Effector CD8-positive, alpha-beta T cell (primary cell): ENCODE data around the gene LRRC56.
"Not testable (repeated sequence)": the region's sequence is repeated elsewhere in the genome, so short reads cannot be mapped to it uniquely, and the experiment has no call there.

Experiments used
- DNase-seq: peaks from one replicate; lab custom pipeline; 2025; lab: John Stamatoyannopoulos, UW

LRRC56 gene

DNA sequence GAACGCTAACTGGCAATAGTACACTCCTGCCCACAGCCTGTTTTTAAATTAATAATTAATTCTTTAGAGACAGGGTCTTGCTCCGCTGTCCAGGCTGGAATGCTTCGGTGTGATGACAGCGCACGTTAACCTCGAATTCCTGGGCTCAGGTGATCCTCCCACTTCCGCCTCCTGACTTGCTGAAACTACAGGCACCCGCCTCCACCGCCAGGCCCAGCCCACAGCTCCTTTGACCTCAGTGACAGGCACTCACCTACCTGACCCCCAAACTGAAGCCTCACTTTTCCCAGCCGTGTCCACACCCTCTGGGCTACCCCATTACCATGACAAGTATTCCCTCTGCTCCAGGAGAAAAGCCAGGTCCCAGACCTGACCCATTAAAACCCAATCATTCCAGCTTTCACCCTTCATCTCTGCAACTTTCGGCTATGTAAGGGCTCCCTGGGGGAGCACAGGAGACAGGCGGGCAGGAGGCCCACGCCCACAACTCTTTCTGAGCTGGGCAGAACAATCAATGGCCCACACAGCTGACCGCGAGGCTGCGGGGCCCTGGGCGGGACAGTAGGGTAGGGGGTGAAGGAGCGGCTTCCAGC is 22.5 kb downstream of the LRRC56 start:
- DNase-seq: no peak

DNA sequence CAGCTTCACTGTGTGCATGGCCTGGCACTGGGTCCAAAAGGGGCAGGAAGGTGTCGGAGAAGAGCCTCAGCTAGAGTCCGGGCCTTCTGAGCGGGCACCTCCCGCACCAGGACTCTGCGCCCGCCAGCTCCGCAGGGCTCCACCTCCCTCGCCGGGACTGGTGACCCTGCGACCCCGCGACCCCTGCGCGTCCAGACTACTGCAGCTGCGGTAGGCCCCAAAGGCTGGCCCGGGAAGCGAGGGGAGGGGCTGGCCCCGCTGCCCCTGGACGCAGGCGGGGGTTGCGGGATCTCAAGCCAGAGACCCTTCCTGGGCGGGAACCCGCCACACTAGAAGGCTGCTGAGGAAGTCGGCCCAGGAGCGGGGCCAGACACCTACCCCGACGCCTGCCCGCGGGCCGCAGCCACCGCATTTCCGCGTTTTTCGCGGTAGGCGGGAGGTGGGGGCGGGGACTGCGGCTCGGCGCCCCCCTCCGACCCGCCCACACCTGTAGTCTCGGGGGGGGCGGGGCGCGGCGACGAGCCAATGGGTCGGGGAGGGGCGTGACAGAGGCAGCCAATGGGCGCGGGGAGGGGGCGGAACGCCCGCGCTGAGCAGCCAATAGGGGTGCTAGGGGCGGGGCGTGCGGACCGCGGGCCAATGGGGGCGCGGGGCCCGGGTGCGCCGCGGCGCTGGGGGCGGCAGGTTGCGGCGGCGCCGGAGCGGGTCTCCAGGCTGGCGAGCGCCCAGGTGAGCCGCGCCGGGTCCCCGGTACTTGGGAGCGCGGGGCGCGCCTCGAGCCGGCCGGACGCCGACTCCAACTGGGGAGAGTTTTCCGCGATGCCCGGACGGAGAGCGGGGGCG is 23.2 kb downstream of the LRRC56 start, which contains the start of the genes LMNTD2 and RASSF7:
TSS of gene LMNTD2 (minus strand) at position 434 of the 843 bp plus-strand sequence. CDS start at position 412, 22 bp downstream.
TSS of gene RASSF7 (plus strand) at position 666 of the 843 bp plus-strand sequence. CDS start 799 bp downstream, outside the sequence.
- peak; percentile 94 for DNase-seq

DNA sequence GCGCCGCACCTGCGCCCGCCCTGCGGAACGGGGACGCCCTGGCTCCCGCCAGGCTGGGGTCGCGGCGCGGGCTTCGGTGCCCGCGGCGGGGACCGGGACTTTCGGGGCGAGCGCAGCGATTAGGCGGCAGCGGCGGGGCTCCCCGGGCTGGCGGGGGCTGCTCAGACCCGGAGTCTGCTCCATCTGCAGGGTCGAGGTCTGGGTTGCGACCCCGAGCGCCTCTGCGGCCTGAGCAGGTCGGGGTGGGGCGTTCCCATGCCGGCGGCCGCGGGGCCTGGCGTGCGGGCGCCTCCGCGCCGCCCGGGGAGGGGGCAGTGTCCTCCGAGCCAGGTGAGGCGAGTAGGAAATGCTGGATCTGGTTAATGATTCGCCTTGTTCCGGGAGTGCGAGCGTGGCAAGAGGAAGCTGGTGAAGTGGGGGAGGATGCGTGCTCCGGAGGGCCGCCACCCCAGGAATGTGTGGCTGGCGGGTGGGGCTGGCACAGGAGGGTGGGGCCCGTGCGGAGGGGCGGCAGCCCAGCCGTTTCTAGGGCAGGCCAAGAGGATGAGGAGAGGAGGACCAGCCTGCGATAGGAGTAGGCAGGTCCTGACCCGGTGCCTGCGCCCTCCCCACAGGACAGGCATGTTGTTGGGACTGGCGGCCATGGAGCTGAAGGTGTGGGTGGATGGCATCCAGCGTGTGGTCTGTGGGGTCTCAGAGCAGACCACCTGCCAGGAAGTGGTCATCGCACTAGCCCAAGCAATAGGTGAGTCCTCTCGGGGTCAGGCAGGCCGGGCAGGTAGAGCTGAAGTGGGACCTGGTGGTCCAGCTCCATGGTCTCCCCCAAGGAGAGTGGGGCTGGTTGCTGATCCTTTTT is 24.0 kb downstream of the LRRC56 start:
- DNase-seq: no peak

DNA sequence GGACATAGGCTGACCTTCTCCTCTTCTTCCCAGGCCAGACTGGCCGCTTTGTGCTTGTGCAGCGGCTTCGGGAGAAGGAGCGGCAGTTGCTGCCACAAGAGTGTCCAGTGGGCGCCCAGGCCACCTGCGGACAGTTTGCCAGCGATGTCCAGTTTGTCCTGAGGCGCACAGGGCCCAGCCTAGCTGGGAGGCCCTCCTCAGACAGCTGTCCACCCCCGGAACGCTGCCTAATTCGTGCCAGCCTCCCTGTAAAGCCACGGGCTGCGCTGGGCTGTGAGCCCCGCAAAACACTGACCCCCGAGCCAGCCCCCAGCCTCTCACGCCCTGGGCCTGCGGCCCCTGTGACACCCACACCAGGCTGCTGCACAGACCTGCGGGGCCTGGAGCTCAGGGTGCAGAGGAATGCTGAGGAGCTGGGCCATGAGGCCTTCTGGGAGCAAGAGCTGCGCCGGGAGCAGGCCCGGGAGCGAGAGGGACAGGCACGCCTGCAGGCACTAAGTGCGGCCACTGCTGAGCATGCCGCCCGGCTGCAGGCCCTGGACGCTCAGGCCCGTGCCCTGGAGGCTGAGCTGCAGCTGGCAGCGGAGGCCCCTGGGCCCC is 24.8 kb downstream of the LRRC56 start:
- no peak for DNase-seq

DNA sequence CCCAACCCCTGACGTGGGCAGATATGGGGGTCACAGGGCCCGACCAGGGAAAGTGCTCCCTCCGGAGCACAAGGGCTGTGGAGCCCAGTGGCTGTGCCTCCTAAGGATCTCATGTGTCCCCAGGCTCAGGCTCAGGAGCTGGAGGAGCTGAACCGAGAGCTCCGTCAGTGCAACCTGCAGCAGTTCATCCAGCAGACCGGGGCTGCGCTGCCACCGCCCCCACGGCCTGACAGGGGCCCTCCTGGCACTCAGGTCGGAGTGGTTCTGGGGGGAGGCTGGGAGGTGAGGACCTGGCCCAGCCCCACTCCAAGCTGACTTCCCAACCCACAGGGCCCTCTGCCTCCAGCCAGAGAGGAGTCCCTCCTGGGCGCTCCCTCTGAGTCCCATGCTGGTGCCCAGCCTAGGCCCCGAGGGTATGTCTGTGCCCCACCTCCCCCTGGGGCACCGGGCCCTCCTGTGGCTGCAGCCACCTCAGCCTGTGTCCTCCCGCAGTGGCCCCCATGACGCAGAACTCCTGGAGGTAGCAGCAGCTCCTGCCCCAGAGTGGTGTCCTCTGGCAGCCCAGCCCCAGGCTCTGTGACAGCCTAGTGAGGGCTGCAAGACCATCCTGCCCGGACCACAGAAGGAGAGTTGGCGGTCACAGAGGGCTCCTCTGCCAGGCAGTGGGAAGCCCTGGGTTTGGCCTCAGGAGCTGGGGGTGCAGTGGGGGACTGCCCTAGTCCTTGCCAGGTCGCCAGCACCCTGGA is 25.9 kb downstream of the LRRC56 start:
- DNase-seq: no peak

DNA sequence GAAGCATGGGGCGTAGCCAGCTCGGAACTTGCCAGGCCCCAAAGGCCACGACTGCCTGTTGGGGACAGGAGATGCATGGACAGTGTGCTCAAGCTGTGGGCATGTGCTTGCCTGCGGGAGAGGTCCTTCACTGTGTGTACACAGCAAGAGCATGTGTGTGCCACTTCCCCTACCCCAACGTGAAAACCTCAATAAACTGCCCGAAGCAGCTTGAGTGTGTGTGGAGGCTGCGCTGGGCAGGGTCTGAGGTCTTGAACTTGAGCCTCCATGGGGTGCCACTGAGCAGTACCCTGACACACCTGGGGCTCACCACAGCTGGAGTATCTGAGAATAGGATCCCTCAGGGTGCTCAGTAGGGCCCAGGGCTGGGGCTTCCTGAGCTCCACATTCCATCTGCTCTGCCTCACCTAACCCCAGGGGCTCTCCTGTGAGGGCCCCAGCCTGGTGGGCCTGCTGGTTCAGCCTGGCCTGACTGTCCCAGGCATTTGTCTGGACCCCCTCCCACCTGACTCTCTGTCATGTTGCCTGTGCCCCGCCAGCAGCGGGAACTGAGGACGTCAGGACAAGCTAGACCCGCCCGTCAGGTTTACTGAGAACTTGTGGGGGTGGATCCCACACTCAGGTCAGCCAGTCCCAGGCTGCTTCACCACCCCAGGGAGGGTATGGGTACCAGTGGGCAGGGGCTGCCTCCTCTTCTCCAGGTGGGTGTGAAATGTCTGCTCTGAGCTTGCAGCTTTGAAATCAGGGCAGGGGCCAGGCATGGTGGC is 26.7 kb downstream of the LRRC56 start:
- no peak for DNase-seq

DNA sequence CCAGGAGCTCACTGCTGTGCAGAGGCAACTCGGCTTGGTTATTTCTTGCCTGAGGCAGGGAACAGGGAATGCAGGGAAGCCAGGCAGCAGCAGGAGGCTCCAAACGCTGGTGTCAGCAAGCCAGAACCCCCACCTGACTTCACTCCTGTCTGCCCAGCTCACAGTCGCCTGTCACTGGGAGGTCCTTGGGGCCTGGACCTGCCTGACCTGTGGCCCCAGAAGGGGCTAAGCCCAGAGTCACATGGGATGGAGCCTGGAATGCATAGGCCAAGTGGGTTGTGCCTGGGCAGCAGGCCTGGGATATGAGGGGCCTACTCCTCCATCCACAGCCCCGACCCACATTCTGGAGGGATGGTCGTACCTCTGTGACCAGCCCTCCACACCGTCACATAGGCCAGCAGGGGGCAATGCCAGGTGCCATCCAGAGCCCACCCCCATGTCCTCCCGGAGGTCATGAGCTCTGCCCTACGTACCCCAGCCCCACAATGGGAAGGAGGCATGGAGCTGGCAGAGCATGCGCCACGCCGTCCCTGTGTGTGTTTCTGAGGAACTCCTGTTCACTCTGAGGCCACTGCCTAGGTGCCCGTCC is 28.7 kb downstream of the LRRC56 start:
- no peak for DNase-seq

DNA sequence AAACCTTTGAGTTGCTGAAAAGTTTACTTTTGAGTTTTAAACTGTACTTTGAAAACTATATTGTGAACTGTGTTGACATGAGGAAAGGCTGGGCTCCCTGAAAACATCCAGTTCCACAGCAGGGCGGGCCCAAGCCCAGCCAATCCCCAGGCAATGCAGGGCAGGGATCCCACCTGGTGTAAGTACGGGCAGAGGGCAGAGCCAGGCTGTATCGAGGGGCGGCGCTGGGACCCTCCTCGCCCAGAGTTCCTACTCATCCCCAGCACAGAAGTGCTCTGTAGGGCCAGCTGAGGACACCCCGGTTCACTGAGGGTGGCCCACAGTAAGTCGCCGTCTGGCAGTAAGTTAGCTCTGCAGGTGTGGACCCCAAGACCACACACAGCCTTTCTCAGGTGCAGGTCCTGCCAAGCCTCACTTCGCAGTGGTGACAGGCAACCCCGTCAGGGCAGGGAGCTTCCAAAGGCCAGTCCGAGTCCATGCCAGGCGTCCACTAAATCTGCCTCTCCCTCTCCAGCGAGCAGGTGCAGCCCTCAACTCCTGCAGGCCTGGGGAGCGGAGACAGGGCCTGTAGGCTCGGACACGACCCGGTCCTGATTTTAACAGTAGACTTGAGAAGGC is 29.8 kb downstream of the LRRC56 start:
- DNase-seq: no peak

DNA sequence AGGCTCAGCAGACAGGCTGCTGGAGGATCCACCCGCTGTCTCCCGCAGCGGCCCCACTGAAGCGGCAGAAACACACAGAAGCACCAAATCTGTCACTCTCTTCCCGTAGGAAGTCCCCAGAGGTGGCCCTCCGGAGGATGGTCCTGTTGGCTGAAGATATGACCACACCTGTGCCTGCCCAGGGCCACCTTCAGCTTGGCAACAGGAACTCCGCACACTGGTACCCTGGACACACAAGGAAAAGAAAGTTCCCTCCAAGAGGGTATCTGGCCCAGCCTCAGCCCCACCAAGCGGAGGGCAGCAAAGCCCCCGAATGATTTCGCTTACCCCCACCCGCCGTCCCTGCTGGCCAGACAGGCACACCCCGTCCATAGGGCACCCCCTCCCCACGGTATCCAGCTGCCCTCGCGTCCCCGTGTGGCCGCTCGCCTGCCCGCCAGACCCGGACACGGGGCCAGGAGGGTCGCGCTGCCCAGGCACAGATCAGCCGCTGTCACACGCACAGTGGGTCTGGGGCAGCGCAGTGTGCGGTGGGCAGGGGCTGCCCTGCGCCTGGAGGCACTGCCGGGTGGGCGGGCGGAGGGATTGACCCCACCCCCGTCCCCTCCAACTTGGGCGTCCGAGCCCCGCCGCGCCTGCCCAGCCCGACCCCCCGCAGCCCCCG is 30.4 kb downstream of the LRRC56 start:
- peak; percentile 26 for DNase-seq

DNA sequence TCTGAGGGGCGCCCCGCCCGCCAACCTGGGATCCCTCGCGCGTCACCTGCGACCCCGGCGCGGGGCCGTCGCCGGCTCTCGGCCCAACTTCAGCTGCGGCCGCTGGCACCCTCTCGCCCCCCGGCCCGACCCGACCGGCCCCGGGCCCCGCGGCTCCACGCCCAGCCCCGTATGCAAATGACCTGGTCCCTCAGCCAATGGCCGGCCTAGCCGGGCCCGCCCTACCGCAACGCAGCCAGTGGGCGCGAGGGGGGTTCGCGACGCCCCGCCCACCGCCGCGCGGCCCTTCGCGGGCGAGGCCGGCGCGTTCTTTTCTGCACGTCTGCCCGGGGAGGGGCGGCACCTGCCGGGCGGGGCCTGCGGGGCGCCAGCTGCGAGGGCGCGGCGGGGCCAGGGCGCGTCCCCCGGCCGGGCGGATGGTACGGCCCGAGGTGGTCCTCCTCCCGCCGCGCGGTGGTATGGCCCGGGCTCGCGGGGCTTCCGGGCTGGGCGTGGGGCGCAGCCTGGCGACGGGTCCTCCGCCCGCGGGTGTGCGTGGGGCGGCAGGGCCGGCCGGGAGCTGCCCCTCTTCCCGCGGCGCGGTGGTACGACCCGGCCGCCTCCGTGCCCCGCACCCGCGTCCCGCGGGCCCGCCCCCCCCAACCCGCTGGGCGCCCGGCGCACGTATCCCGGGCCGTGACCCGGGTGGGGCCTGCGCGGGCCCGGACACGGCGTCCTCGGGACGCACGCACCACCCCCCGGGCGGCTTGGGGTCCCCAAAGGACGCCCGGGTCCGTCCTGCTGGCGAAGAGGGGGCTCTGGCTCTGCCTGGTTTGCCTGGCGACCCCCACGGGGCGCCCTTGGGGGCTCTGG is 31.2 kb downstream of the LRRC56 start:
- DNase-seq: peak; percentile 88

DNA sequence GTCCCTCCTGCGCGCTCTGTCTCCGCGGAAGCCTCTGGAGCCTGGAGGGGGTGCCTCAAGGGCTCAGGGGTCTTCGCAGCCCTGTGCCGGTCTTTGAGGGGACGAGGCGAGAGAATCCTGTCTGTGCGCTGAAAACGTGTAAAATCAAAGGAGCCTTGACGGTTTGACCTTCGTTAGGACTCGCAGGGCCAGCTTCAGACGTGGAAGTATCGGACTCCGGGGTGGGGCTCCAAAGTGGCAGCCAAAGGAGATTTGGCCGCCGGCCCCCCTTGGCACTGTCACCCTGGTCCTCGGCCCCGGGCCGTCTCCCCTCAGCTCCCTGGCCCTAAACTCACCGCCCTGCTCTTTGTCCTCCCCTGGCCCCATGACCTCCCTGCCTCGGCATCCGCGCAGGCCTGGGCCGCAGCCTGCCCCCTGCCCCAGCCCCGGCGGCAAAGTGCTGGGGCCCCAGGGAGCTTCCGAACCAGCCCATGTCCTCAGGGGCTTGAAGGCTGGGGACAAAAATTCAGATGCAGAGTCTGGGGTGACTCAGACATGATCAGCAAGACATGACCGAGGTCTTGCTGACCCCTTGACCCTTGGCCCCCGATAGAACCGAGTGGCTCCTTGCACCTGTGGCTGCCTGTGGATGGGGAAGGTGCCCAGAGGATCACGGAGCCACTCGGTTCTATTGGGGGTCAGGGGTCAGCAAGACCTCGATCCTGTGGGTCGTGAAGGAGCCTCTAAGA is 32.0 kb downstream of the LRRC56 start:
- DNase-seq: no peak

DNA sequence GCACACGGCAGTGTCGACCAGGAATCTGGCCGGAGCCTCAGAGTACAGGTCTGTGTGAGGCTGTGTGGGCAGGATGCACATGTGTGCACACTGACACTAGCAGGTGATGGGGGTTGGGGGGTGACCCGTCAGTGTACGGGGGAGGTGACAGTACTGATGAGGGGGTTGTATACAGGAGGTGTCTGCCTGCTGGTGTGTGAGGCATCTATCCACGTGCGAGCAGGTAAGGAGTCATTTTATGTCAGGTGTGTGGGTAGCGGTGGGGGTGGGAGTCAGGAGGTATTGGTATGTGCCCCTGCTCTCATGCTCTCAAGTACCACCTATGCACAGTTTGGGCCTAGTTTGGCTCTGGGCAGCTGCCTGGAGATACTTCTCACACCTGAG is 34.5 kb downstream of the LRRC56 start:
- DNase-seq: no peak

DNA sequence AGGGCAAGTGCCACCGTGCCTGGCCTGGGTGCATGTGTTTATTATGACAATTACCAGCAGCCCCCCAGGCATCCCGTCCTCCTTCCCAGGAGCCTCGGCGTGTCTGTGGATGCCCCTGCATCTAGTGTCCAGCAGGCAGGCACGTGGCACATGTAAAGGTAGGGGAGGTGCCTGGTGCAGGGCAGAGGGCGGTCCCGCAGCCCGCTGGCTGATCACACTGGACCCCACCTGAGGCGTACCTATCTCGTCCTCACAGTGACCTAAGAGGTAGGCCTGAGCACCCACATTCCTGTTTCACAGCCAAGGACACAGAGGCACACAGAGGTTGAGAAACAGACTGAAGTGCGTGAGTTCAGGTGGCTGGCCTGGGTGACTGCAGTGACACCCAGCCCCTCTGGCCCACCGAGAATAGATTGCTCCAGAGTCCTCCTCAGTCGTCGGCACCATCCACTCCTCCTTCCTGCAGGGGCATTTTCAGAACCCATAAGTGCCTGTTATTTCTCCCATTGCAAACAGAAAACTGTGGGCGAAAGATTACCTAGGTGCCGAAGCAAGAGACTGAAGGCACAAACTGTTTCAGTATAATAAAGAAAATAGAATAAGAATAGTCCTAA is 35.9 kb downstream of the LRRC56 start:
- DNase-seq: no peak

DNA sequence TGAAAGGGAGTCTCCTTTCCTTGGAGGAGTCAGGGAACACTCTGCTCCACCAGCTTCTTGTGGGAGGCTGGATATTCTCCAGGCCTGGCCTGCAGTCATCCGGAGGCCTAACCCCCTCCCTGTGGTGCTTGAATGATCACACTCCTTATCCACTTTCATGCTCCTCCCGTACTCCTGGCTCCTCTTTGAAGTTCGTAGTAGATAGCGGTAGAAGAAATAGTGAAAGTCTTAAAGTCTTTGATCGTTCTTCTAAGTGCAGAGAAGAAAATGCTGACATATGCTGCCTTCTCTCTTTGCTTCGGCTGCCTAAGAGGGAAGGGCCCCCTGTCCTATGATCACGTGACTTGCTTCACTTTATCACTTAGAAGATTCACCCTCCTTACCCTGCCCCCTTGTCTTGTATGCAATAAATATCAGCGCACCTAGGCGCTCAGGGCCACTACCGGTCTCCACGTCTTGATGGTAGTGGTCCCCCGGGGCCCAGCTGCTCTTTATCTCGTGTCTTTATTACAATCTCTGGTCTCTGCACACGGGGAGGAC is 36.8 kb downstream of the LRRC56 start:
- not testable (repeated sequence) for DNase-seq

DNA sequence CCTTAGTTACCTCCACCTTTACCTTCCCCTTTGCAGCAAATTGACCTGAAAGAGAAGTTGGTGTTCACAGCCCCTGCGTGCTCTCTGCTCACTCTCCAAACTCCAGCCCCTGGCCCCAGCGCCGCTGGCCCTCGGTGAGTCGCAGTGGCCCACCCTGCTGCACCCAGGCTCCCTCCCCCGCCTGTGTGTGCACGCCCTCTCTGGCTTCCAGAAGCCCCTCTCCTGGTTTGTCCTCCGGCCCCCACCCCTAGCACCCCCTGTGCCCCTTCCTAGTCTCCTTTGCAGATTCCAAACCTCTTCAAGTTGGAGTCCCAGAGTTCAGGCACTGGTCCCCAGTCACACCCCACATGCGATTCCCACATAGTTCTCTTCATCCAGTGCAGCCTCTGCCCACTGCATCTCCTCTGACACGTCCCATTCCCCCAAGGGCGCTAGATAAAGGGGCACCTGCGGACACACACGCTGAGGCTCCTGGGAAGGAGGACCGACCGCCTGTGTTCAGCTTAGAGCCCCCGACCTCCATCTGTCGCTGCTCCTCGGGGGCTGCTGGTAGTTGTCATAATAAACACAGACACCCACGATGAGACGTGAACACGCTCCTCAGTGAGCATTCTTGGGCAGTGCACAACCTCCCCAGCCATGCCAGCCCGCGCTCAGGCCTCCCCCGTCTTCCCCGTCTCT is 37.4 kb downstream of the LRRC56 start:
- no peak for DNase-seq
